Subcutaneous abdominal adipose tissue (tissue), 5 donors: ENCODE results near the gene KRT73.

Experiments used
- H3K27ac ChIP-seq: one replicate; pipeline ENCODE4 v1.7.0; 2013; ENCODE audit warnings: low read depth, mild to moderate bottlenecking, inconsistent platforms, low read length, moderate library complexity
- H3K27me3 ChIP-seq, 5 donors: one replicate each; pipeline ENCODE4 v1.7.0; 2013; ENCODE audit warnings: low read length in 5 of 5, inconsistent platforms in 1 of 5; ENCODE audit not compliant: control insufficient read depth in 5 of 5, insufficient read depth in 4 of 5
- H3K36me3 ChIP-seq, 5 donors: one replicate each; pipeline ENCODE4 v1.7.0; 2013; ENCODE audit warnings: low read length in 5 of 5; ENCODE audit not compliant: control insufficient read depth in 5 of 5, insufficient read depth in 5 of 5
- H3K4me1 ChIP-seq, 5 donors: one replicate each; pipeline ENCODE4 v1.7.0; 2013; ENCODE audit warnings: low read length in 5 of 5, mild to moderate bottlenecking in 3 of 5, moderate library complexity in 1 of 5; ENCODE audit not compliant: control insufficient read depth in 5 of 5, insufficient read depth in 5 of 5
- H3K4me3 ChIP-seq, 5 donors: one replicate each; pipeline ENCODE4 v1.7.0; 2013; ENCODE audit warnings: low read length in 5 of 5, low read depth in 1 of 5
- H3K9ac ChIP-seq, 5 donors: one replicate each; pipeline ENCODE4 v1.7.0; 2013; ENCODE audit warnings: low read length in 5 of 5, mild to moderate bottlenecking in 4 of 5, moderate library complexity in 3 of 5
- H3K9me3 ChIP-seq, 5 donors: one replicate each; pipeline ENCODE4 v1.7.0; 2013; ENCODE audit warnings: low read length in 5 of 5; ENCODE audit not compliant: control insufficient read depth in 5 of 5
- donor health status: healthy.
- donor health status: healthy.
- donor health status: healthy.
- donor health status: healthy.
- donor health status: healthy.

Gene KRT73

DNA sequence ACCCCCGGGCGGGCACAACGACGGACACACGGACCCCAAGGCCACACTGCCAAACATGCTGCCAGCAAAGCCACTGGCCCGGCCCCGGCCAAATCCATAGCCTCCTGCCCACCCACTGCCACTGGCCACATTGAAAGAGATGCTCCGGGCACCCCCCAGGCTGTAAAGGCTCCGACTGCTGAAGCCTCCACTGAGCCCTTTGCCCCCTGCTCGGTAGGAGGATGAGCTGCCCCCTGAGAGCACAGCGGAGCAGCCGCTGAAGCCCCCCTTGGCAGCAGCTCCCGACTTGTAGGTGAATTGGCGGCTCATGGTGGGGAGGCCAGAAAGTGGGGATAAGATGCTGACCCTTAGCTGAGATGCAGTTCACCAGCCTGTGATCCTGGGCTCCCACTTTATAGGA, at the start of gene KRT73:
TSS of gene KRT73 (minus strand) at position 344 of the 400 bp plus-strand sequence. CDS start at position 309, 35 bp downstream.
- H3K27me3 ChIP-seq: peaks cover 3 to 14% (median 7%) of the 10 kb centered on the region in 5 donors
- peaks cover 0 to 4% (median 0%) of the 10 kb centered on the region in 5 donors for H3K4me1 ChIP-seq
- H3K9ac ChIP-seq: no peak within 1 kb of the TSS
- H3K4me3 ChIP-seq: no peak within 1 kb of the TSS
- H3K9me3 ChIP-seq: no peaks in the 10 kb centered on the region
- H3K27ac ChIP-seq: no peak within 1 kb of the TSS
- no peaks in the 10 kb centered on the region for H3K36me3 ChIP-seq

DNA sequence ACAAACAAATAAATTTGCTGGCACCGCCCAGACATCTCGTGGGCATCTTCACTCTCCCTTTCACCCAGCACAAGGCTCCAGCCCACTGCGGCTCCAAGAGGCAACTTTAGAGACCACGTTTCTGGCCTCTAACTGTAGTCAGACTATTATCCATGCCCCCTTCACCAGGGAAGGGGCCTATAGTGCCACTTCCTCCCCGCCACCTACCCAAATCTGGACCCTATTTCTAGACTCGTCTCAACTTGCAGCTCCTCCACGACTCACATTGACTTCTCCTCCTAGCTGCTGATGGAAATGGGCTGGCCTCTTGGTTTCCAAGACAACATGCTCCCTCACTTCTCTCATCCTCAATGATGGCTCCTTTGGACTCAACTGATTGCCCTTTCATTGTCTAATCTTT, 49.6 kb upstream of the KRT73 start:
- no peaks in the 10 kb centered on the region for H3K4me1 ChIP-seq
- no peaks in the 10 kb centered on the region for H3K36me3 ChIP-seq
- peaks cover 2 to 14% (median 5%) of the 10 kb centered on the region in 5 donors for H3K27me3 ChIP-seq
- no peak overlapping the region for H3K4me3 ChIP-seq
- no peaks in the 10 kb centered on the region for H3K9me3 ChIP-seq
- H3K9ac ChIP-seq: no peak overlapping the region
- H3K27ac ChIP-seq: no peak overlapping the region

DNA sequence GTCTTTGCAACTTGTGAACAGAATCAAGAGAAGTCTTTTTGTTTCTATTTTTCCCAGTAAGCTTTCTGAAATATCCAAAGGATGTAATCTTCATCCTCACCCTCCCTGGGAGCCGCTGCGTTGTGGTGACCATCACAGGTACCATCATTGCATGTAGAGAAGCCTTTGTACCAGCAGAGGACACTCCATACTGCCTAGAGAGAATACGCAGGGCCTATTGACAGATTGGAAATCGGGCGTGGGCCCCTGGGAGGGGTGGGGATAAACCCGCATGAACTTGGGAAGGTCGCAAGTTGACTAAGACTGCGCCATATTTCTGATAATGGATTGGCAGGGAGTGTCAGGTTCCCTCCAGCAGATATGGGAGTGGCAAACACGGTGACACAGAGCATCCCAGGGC, 49.1 kb upstream of the KRT73 start:
- Histone ChIP-seq H3K9me3 (no peaks in the 10 kb centered on the region), H3K4me3 (no peak overlapping the region), H3K4me1 (no peaks in the 10 kb centered on the region), H3K9ac (no peak overlapping the region), H3K36me3 (no peaks in the 10 kb centered on the region), H3K27me3 (peaks cover 2 to 14% (median 5%) of the 10 kb centered on the region in 5 donors), H3K27ac (no peak overlapping the region)

DNA sequence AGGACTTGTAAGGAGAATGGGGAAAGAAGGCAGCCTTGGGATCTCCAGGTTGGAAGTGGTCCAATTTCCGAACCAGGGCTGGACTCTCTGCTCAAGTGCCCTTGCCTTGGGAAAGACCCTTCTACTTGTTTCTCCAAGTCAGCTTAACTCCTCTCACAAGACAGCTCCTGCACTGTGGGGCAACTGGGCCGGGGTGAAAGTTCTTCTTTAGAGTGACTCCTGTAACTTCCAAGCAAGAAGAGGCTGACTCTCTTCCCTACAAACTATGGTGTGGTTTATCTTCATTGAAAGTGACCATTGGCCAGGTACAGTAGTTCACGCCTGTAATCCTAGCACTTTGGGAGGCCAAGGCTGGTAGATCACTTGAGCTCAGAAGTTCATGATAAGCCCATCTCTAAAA, 48.1 kb upstream of the KRT73 start:
- Histone ChIP-seq H3K9ac (no peak overlapping the region), H3K36me3 (no peaks in the 10 kb centered on the region), H3K9me3 (no peaks in the 10 kb centered on the region)

DNA sequence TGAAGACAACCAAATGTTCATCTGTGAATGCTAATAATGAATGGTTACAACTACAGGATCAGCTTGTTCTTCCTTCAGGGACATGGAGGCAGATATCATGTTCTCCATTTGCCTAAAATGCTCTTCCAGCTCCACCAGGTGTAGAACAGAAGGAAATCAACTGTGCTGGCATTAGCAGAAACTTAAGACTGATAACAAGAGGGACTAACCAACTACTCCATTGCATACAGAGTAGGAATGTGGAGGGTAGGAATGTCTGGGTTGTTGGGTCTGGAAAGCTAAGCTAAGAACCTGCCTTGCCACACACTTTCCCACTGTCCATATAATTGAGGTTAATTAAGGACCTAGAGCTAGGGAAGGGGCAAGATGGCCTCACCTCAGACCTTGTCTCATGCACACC, 45.1 kb upstream of the KRT73 start:
- H3K9ac ChIP-seq: no peak overlapping the region

More for the DNA sequence above, 48.1 kb upstream of the KRT73 start:
- H3K27me3 ChIP-seq: peaks cover 2 to 14% (median 5%) of the 10 kb centered on the region in 5 donors
- no peak overlapping the region for H3K27ac ChIP-seq
- H3K4me3 ChIP-seq: no peak overlapping the region
- no peaks in the 10 kb centered on the region for H3K4me1 ChIP-seq

DNA sequence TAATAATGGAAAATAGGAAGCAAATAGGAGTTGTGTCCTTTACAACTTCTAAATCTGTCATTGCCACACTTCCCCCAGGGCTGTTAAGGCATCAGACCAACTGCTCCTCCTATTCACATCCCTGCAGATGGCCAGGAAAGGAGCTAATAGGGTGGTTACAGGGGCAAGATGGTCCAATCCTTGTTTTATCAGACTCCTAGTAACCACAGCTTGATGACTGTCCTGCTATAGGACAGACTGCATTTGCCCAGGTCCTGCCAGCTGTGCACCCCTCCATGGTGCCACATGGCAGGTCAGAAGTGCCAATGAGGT, 44.5 kb upstream of the KRT73 start:
- peaks cover 3 to 26% (median 15%) of the 10 kb centered on the region in 5 donors for H3K27me3 ChIP-seq
- H3K9me3 ChIP-seq: no peaks in the 10 kb centered on the region
- no peaks in the 10 kb centered on the region for H3K4me1 ChIP-seq
- no peak overlapping the region for H3K9ac ChIP-seq
- H3K36me3 ChIP-seq: no peaks in the 10 kb centered on the region
- no peak overlapping the region for H3K27ac ChIP-seq
- no peak overlapping the region for H3K4me3 ChIP-seq

More for the DNA sequence above, 45.1 kb upstream of the KRT73 start:
- H3K27me3 ChIP-seq: peaks cover 3 to 21% (median 15%) of the 10 kb centered on the region in 5 donors
- H3K4me1 ChIP-seq: no peaks in the 10 kb centered on the region
- no peak overlapping the region for H3K4me3 ChIP-seq
- H3K36me3 ChIP-seq: no peaks in the 10 kb centered on the region
- H3K9me3 ChIP-seq: no peaks in the 10 kb centered on the region
- no peak overlapping the region for H3K27ac ChIP-seq

DNA sequence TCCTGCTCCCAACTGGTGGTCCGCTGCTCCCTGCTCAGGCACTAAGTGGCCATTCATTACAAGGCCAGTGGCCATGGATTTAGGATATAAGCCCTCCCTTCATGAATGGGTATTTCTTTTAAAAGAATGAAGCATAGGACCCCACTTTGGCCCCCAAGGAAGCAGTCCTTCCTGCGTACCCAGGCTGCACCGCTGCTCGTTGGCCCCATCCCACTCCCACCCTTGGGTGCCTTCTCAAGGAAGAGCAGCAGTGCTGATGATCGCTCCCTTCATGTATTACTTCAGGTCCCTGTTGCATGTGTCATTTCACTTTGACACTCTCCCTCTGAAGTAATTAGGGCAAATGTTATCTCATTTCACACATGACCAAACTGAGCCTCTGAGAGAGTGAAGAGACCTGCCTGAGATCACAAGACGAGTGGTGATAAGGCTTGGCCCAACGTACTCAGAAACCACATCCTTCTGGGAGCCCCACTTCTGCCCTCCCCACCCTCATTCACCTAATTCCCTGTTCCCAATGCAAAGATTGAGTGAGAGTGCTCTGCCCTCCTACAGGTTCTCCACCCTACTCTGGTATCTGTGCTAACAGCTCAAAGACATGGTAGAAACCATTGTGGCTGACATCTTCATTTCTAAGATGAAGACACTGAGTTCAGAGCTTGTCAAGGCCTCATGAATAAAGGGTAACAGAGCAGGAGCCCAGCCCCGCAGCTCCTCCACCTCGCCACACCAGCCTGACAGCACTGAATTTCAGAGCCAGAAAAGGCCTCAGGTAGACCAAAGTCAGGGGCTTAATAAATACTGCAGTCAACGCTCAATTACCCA, 43.9 kb upstream of the KRT73 start:
- no peaks in the 10 kb centered on the region for H3K9me3 ChIP-seq
- no peak overlapping the region for H3K27ac ChIP-seq
- no peaks in the 10 kb centered on the region for H3K4me1 ChIP-seq
- peaks cover 3 to 29% (median 15%) of the 10 kb centered on the region in 5 donors for H3K27me3 ChIP-seq
- H3K36me3 ChIP-seq: no peaks in the 10 kb centered on the region
- no peak overlapping the region for H3K4me3 ChIP-seq
- H3K9ac ChIP-seq: no peak overlapping the region

DNA sequence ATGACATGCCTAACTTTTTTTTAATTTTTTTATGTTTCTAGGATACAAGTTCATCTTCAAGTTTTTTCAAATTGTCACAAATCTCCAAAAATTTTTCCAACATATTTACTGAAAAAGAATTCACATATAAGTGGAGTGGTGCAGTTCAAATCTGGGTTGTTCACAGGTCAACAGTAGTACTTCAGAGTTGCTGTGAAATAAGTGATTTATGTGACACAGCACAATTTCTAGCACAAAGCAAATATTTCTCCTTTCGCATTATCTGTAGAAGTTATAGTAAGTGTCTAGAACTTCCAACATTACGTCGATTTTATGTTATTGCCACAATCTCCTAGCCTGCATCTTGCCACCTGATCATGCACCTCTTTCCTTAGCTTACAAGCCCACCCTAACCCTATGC, 43.3 kb upstream of the KRT73 start:
- Histone ChIP-seq H3K9ac (no peak overlapping the region), H3K36me3 (no peaks in the 10 kb centered on the region), H3K27ac (no peak overlapping the region), H3K4me3 (no peak overlapping the region), H3K27me3 (peaks cover 3 to 29% (median 15%) of the 10 kb centered on the region in 5 donors), H3K4me1 (no peaks in the 10 kb centered on the region), H3K9me3 (no peaks in the 10 kb centered on the region)

DNA sequence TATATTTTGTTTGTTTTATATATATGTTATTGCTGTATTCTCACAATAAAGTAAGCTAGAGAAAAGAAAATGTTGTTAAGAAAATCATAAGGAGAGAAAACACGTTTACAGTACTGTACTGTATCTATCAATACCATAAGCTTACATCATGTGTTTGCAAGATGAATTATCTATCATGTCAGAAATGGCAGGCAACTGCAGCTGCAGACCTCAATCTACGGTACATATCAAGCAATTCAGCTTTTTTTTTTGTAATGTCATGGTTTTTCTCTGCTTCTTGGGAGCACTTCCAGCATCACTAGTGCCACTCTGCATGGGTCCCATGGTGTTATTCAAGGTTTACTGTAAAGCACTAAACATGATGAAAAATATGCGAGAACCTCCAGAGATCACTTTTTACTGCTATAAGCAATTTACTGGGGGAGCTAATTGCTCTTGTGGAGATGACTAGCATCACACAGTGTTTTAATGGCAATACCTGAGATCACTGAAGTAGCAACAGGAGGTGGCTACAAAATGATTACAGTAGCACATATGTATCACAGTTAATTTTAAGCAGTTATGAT, 42.7 kb upstream of the KRT73 start:
- H3K4me3 ChIP-seq: no peak overlapping the region
- H3K27me3 ChIP-seq: peaks cover 3 to 29% (median 20%) of the 10 kb centered on the region in 5 donors
- H3K27ac ChIP-seq: no peak overlapping the region
- H3K36me3 ChIP-seq: no peaks in the 10 kb centered on the region
- no peaks in the 10 kb centered on the region for H3K4me1 ChIP-seq
- no peak overlapping the region for H3K9ac ChIP-seq
- no peaks in the 10 kb centered on the region for H3K9me3 ChIP-seq

DNA sequence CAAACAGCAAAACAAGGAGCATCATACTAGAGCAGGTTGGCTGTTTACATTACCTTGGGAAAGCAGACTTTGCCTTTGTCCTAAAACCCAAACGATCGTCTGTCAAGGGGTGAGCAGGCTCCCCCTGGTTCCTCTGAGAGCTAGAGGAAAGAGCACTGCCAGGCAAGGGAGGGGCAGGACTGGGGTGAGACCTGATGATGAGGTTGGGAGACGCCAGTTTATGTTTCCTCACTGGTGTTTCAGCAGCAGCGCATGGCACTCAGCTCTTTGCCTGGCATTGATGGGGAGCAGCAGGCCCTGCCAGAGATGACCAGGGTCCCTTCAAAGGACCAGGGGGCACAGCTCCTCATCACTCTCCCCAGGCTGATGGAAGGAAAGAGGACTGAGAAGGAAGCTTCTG, 41.6 kb upstream of the KRT73 start:
- H3K4me1 ChIP-seq: no peaks in the 10 kb centered on the region
- H3K9me3 ChIP-seq: no peaks in the 10 kb centered on the region
- no peak overlapping the region for H3K4me3 ChIP-seq
- no peaks in the 10 kb centered on the region for H3K36me3 ChIP-seq
- no peak overlapping the region for H3K27ac ChIP-seq
- H3K9ac ChIP-seq: no peak overlapping the region
- H3K27me3 ChIP-seq: peaks cover 3 to 28% (median 24%) of the 10 kb centered on the region in 5 donors
